GM21423 (cell line): Measurements from ENCODE around the gene SMURF1.
A peak's percentile ranks its signal among the peaks of the same experiment; 100 is the strongest.
"Not testable (repeated sequence)": the region's sequence is repeated elsewhere in the genome, so short reads cannot be mapped to it uniquely, and the experiment has no call there.

Experiments used
- ATAC-seq: cut with Tn5 transposase; IDR thresholded peaks from one replicate; pipeline ENCODE4 v1.9.1; 2021; ENCODE audit warnings: mild to moderate bottlenecking, moderate library complexity; ENCODE audit not compliant: unreplicated experiment

Gene SMURF1

GRCh38 chr7:99121496-99122021 lies 22.3 kb downstream of the SMURF1 start:
- ATAC-seq, result no peak

- ATAC-seq, result no peak
Measured at GRCh38 chr7:99120916-99121315, 23.0 kb downstream of the SMURF1 start.

GRCh38 chr7:99120501-99120900 lies 23.4 kb downstream of the SMURF1 start:
- ATAC-seq, result no peak

GRCh38 chr7:99118077-99118476 lies 25.8 kb downstream of the SMURF1 start:
- no peak for ATAC-seq

- no peak for ATAC-seq
Measured at GRCh38 chr7:99116144-99116543, 27.8 kb downstream of the SMURF1 start.

- no peak for ATAC-seq
Measured at GRCh38 chr7:99115379-99115778, 28.5 kb downstream of the SMURF1 start.

GRCh38 chr7:99112979-99113378 lies 30.9 kb downstream of the SMURF1 start:
- ATAC-seq, result no peak

GRCh38 chr7:99112097-99112496 lies 31.8 kb downstream of the SMURF1 start:
- peak; percentile 80 for ATAC-seq

GRCh38 chr7:99111591-99111990 lies 32.3 kb downstream of the SMURF1 start:
- peak; percentile 16 for ATAC-seq

- ATAC-seq, result no peak
Measured at GRCh38 chr7:99109108-99110051, 34.5 kb downstream of the SMURF1 start.

GRCh38 chr7:99108613-99109012 lies 35.3 kb downstream of the SMURF1 start:
- no peak for ATAC-seq

- ATAC-seq, result no peak
Measured at GRCh38 chr7:99106821-99107241, 37.1 kb downstream of the SMURF1 start.

GRCh38 chr7:99106411-99106810 lies 37.5 kb downstream of the SMURF1 start:
- no peak for ATAC-seq

- ATAC-seq, result no peak
Measured at GRCh38 chr7:99105756-99106155, 38.2 kb downstream of the SMURF1 start.

- ATAC-seq, result no peak
Measured at GRCh38 chr7:99104631-99105030, 39.3 kb downstream of the SMURF1 start.

GRCh38 chr7:99103836-99104235 lies 40.1 kb downstream of the SMURF1 start:
- ATAC-seq, result not testable (repeated sequence)

- ATAC-seq, result no peak
Measured at GRCh38 chr7:99102809-99103690, 40.9 kb downstream of the SMURF1 start.

GRCh38 chr7:99102361-99102760 lies 41.5 kb downstream of the SMURF1 start:
- ATAC-seq, result no peak

- not testable (repeated sequence) for ATAC-seq
Measured at GRCh38 chr7:99101516-99101915, 42.4 kb downstream of the SMURF1 start.

GRCh38 chr7:99099499-99100077 lies 44.3 kb downstream of the SMURF1 start:
- ATAC-seq, result no peak
